Thoracic aorta (tissue), 2 donors: ENCODE measurements around the gene BANF2. TPM values are rescaled to one million over a fixed set of nuclear protein-coding genes. Genes with fewer than 3 reads are reported as not detected.
"Not testable (repeated sequence)": the region's sequence is repeated elsewhere in the genome, so short reads cannot be mapped to it uniquely, and the experiment has no call there.

ENCODE experiments used
- ATAC-seq: fragments of 150-250 bp; one replicate; pipeline ENCODE4 v1.8.0; 2017; ENCODE audit warnings: low read depth; ENCODE audit not compliant: insufficient number of reproducible peaks, low FRiP score
- DNase-seq: peaks from one replicate; pipeline ENCODE4 v3.0.0-alpha.2; 2020; ENCODE audit warnings: low spot score
- H3K27ac ChIP-seq, 2 donors: fragments of 200-600 bp; sonication (generic); 1 replicate in 1 of 2; 2 replicates in 1 of 2; pipeline ENCODE4 v1.5.1; 2016; ENCODE audit warnings: mild to moderate bottlenecking in 2 of 2, moderate library complexity in 2 of 2
- H3K27me3 ChIP-seq: fragments of 200-600 bp; sonication (generic); replicated peaks from 2 replicates; pipeline ENCODE4 v1.6.0; 2016; ENCODE audit warnings: mild to moderate bottlenecking; ENCODE audit not compliant: insufficient read depth
- H3K36me3 ChIP-seq: fragments of 200-600 bp; sonication (generic); one replicate; pipeline ENCODE4 v1.5.1; 2016
- H3K4me1 ChIP-seq, 2 donors: fragments of 200-600 bp; sonication (generic); 1 replicate in 1 of 2; 2 replicates in 1 of 2; pipeline versions ENCODE4 v1.5.1 to v1.6.0; 2016; ENCODE audit warnings: low read depth in 2 of 2, mild to moderate bottlenecking in 1 of 2; ENCODE audit not compliant: control insufficient read depth in 1 of 2
- H3K4me3 ChIP-seq: fragments of 200-600 bp; sonication (generic); 2 replicates; pipeline ENCODE4 v1.5.1; 2016; ENCODE audit warnings: mild to moderate bottlenecking
- H3K9me3 ChIP-seq: fragments of 200-600 bp; sonication (generic); 2 replicates; pipeline ENCODE4 v1.5.1; 2016
- total RNA-seq, 2 donors: library from RNA; depleted of rRNA; stranded (reverse); fragments of >200 nt; gene quantifications; one replicate each; pipeline versions ENCODE4 v1.1.0 to v1.2.3, GENCODE V29; 2016
- TF ChIP-seq, protein P1 (sequence below): fragments of 200-600 bp; sonication (generic); IDR thresholded peaks from one replicate; pipeline ENCODE4 v1.5.1; 2019; ENCODE audit warnings: antibody characterized with exemption

Gene BANF2
- total RNA-seq, 2 donors from 2014 or later, result not detected

GRCh38 chr20:17773619-17774018 lies 73.9 kb downstream of the BANF2 start:
- Histone ChIP-seq H3K36me3 (no peaks in the 10 kb centered on the region), H3K27ac (peak overlapping the region in 1 of 2 donors; percentile 36), H3K9me3 (no peaks in the 10 kb centered on the region), H3K4me3 (no peak overlapping the region), H3K27me3 (no peaks in the 10 kb centered on the region), H3K4me1 (peaks cover 8 to 14% of the 10 kb centered on the region in 2 donors)
- TF ChIP-seq, protein P1, sequence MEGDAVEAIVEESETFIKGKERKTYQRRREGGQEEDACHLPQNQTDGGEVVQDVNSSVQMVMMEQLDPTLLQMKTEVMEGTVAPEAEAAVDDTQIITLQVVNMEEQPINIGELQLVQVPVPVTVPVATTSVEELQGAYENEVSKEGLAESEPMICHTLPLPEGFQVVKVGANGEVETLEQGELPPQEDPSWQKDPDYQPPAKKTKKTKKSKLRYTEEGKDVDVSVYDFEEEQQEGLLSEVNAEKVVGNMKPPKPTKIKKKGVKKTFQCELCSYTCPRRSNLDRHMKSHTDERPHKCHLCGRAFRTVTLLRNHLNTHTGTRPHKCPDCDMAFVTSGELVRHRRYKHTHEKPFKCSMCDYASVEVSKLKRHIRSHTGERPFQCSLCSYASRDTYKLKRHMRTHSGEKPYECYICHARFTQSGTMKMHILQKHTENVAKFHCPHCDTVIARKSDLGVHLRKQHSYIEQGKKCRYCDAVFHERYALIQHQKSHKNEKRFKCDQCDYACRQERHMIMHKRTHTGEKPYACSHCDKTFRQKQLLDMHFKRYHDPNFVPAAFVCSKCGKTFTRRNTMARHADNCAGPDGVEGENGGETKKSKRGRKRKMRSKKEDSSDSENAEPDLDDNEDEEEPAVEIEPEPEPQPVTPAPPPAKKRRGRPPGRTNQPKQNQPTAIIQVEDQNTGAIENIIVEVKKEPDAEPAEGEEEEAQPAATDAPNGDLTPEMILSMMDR, result no peak
- no peak for DNase-seq
- ATAC-seq, result no peak

GRCh38 chr20:17775600-17775999 lies 75.8 kb downstream of the BANF2 start:
- TF ChIP-seq, protein P1, result no peak
- H3K4me3 ChIP-seq, result no peak overlapping the region
- no peak overlapping the region for H3K27ac ChIP-seq
- no peaks in the 10 kb centered on the region for H3K36me3 ChIP-seq
- no peaks in the 10 kb centered on the region for H3K9me3 ChIP-seq
- no peaks in the 10 kb centered on the region for H3K27me3 ChIP-seq
- no peak for DNase-seq
- no peak for ATAC-seq
- peaks cover 8 to 14% of the 10 kb centered on the region in 2 donors for H3K4me1 ChIP-seq

DNA sequence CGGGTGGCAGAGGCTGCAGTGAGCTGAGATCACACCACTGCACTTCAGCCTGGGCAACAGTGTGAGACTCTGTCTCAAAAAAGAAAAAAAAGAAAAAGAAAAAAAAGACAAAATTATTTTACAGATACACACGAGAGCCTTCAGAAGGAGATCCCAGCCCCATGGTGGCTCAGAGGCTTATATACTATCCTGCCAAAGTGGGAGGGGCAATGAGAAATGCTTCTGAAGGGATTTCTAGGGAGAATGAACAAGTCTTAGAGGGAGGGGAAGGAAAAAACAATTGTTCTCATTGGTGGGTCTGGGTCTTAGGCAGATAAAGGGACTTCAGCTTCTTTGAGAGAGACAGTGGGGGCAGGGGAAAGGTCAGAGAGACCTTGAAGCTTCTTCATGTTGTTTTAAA lies 76.8 kb downstream of the BANF2 start:
- no peaks in the 10 kb centered on the region for H3K27me3 ChIP-seq
- peaks cover 8 to 14% of the 10 kb centered on the region in 2 donors for H3K4me1 ChIP-seq
- no peak for DNase-seq
- no peak overlapping the region for H3K27ac ChIP-seq
- no peaks in the 10 kb centered on the region for H3K9me3 ChIP-seq
- no peak overlapping the region for H3K4me3 ChIP-seq
- no peaks in the 10 kb centered on the region for H3K36me3 ChIP-seq
- ATAC-seq, result no peak
- TF ChIP-seq, protein P1, result no peak

GRCh38 chr20:17779011-17779410 lies 79.2 kb downstream of the BANF2 start:
- not testable (repeated sequence) for H3K27me3 ChIP-seq, H3K9me3 ChIP-seq, H3K27ac ChIP-seq, ATAC-seq, H3K4me3 ChIP-seq, H3K36me3 ChIP-seq, DNase-seq, H3K4me1 ChIP-seq

- ATAC-seq, result no peak
- Histone ChIP-seq H3K9me3 (no peaks in the 10 kb centered on the region), H3K27ac (no peak overlapping the region), H3K4me3 (no peak overlapping the region), H3K4me1 (peaks cover 4 to 12% of the 10 kb centered on the region in 2 donors), H3K27me3 (no peaks in the 10 kb centered on the region), H3K36me3 (no peaks in the 10 kb centered on the region)
- TF ChIP-seq, protein P1, result no peak
- no peak for DNase-seq
Observed at GRCh38 chr20:17782768-17783167, 83.0 kb downstream of the BANF2 start.

DNA sequence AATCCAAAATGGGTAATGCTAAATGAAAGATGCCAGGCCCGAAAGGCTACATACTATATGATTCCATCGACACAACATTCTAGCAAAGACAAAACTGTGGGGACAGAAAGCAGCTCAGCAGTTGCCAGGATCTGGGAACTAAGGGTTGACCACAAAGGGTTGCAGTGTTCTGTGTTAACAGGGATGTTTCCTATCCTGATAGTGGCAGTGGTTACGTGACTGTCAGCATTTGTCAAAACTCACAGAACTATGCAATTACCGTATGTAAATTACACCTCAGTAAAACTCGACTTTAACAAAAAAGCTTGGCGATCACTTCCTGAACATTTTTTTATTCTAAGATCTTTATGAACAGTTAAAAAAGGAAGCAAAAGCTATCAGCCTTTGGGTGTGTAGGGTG lies 83.9 kb downstream of the BANF2 start:
- TF ChIP-seq, protein P1, result no peak
- Histone ChIP-seq H3K36me3 (no peaks in the 10 kb centered on the region), H3K27me3 (no peaks in the 10 kb centered on the region), H3K9me3 (no peaks in the 10 kb centered on the region), H3K27ac (no peak overlapping the region), H3K4me3 (no peak overlapping the region), H3K4me1 (peaks cover 4 to 12% of the 10 kb centered on the region in 2 donors)
- DNase-seq (no peak), ATAC-seq (no peak)
